Colon (tissue), 2 donors: ENCODE results near the gene PRDM12.

Experiments
- FAIRE-seq: peaks from 2 replicates; lab custom pipeline; 2012; peaks lifted over from hg19 to GRCh38; lab: Jason Lieb, UNC
- donor health status: control.
- donor health status: control.

Gene PRDM12

GRCh38 chr9:130664251-130665028 lies at the start of gene PRDM12:
PRDM12 (plus strand) TSS chr9:130664594; CDS start chr9:130664654, 60 bp downstream.
- FAIRE-seq: no peak

GRCh38 chr9:130616451-130616850 lies 47.9 kb upstream of the PRDM12 start:
- no peak for FAIRE-seq

GRCh38 chr9:130623466-130623865 lies 40.9 kb upstream of the PRDM12 start:
- no peak for FAIRE-seq

GRCh38 chr9:130624154-130624553 lies 40.2 kb upstream of the PRDM12 start:
- FAIRE-seq: no peak

- FAIRE-seq: no peak
Measured at GRCh38 chr9:130626249-130626996, 38.0 kb upstream of the PRDM12 start.

DNA sequence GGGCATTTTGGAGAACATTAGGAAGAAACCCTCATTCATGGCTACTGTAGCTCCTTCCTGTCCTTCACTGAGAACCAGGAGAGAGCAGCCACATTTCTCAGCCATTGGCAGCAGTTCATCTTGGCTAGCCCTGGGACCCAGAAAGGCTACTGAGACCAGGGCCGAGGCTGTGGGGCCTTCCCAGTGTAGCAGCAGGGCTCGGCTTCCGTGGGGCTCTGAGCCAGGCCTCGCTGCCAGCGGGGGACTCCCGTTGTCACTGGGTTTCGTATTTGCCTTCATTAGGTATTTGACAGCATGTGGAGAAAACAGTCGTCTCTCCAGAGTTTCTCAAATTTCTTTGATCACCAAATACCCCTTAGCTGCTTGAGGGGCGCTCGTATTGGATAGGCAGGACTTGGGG lies 37.3 kb upstream of the PRDM12 start:
- no peak for FAIRE-seq

DNA sequence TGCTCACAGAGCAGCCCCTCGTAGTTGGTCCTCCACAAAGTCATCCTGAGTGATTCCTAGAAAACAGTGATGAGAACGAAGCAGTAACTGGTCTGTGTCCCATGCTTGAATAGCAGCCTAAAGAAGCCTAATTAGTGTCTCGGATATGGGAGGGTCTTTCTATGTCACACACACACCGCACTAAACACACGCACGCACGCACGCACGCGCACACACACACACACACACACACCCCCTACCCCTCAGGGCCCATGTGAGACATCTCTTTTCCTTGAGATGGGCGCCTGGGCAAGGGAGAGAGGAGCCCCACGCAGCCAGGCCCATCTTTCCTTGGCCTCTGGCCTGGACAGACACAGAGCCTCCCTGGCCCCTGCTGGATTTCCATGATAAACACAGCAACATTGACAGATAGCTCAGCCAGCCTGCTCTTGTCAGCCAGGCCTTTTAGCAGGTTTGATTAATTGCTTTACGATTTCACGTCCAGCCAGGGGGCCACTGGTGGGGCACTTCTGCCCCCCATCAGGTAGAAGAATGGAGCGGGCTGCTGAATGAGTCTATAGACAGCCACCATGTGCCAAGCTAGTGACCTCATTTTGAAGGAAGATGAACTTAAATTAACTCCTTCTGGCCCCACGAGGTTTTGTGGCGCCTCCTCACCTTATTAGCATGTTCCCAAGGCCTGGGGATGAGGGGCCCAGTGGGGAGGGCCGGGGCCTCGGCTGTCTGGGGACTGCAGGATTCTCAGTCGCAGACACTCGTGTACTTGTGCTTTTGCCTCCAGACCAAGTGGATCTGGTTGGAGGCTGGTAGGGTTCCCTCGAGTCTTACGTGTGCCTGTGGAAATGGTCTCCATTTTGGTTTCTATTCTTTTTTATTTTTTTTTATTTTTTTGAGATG lies 36.2 kb upstream of the PRDM12 start:
- FAIRE-seq: no peak

DNA sequence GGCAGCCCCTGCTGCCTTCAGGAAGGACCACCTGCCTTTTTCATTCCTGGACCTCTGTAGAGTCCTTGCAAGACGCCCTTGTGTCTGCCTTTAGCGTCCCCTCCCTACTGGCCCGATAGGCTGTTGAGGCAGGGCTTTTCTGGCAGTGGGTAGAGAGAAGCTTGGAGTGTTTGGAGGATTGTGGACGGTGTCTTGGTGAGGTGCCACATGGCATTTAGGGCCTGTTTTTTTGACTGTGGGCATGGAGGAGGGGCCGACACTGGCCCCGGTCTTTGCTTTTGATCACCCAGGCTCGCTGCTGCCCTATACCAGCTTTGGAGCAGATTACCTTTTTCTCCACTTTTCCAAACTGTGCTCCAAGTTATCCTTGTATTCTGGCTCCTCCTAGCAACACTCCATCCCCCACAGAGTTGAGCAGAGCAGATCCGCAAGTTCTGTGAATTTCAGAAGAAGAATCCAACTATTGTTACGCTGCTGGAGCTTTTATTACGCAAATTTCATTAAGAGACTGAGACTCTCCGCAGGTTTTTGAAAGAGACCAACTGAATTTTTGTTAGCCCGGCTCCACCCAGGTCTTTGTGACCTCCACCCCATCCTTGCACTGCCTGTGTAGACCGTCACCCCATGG lies 34.8 kb upstream of the PRDM12 start:
- FAIRE-seq: no peak

- FAIRE-seq: no peak
Measured at GRCh38 chr9:130630071-130630450, 34.3 kb upstream of the PRDM12 start.

GRCh38 chr9:130630506-130631330 lies 33.7 kb upstream of the PRDM12 start:
- FAIRE-seq: no peak

DNA sequence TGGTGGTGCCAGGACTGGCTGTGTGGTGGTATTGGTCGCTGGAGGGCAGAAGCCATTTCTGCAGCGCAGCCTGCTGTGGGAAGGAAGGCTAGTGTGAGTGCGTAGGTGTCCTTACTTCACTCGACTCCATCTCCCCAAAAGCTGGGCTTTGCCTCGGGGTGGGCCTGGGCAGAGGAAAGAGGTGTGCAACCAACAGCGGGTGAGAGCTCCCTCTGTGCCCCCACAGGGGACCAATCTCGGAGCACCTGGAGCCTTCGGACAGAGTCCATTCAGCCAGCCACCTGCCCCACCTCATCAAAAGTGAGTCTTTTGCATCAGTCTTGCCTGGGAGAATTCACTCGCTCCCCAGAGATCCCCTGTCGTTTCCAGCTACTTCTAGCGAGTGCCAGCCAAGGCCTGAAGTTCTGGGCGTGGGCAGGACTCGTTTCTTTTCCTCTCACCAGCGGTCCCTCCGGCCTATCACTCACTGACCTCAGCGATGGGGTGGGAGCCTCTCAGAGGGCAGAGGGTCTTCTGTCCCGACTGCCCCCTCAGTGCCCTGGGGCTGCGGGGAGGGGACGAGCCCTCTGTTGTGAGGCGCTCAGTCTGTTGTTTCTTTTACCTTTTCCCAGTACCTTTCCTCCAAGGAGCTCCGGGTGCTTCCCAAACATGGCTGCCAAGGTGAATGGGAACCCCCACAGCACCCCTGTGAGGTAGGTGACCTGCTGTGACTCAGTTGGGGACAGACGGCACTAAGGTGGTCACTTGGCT lies 32.9 kb upstream of the PRDM12 start:
- FAIRE-seq: no peak

DNA sequence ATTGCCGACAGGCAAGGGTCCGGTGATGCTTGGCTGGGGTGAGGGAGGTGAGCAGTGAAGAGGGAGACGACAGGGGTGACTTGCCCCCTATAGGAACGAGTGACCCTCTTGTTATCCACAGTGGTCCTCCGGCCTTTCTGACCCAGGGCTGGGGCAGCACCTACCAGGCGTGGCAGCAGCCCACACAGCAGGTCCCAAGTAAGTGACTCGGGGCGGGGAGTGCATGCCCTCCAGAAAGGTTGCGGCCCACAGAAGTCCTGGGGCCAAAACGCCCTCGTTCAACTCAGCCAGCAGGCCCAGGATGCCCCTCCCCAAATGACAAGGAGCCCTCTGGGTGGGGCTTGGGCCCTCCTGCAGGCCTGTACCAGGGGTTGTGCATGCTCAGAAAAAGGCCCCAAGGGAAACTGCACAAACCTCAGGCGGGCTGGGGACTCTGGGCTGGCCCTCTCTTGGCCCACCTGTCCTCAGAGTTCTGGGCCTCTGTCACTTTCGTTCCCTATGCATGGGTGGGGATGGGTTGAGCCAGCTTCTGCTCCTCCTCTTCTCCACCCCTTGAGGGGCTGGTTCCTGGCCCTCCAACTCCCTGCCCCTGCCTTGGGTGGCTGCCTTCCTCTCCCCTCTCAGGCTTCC lies 32.2 kb upstream of the PRDM12 start:
- FAIRE-seq: no peak

GRCh38 chr9:130632841-130633240 lies 31.6 kb upstream of the PRDM12 start:
- FAIRE-seq: no peak

GRCh38 chr9:130633336-130634190 lies 30.8 kb upstream of the PRDM12 start:
- no peak for FAIRE-seq

- no peak for FAIRE-seq
Measured at GRCh38 chr9:130634191-130634768, 30.1 kb upstream of the PRDM12 start.

DNA sequence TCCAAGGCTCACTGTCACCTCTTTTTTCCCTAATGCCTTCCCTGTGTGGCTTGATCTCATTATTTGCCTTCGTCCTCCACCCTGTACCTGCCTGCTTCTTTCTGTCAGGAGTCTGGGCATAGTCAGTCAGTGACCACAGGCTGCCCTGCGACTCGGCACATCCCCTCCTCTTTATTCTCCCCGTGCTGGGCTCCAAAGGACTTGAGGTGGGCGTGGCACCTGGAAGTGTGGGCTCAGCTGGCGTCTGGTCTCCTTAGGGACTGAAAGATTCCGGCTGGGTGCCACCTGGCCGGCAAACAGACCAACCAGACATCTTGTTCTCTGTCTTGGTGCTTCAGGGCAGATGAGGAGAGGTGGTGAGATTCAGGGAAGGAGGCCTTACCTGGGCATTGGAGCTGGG lies 29.6 kb upstream of the PRDM12 start:
- FAIRE-seq: no peak

- no peak for FAIRE-seq
Measured at GRCh38 chr9:130635306-130635705, 29.1 kb upstream of the PRDM12 start.
